ENCODE measurements around the gene TJP3. TPM values are rescaled to one million over a fixed set of nuclear protein-coding genes. Genes with fewer than 3 reads are reported as not detected.

The TJP3 gene
- total and polyA plus RNA-seq, 7 experiments from 2014 or later = 1.2 to 20.1 (median 16.1) TPM

GRCh38 chr19:3782330-3782729, 74.1 kb downstream of the TJP3 start:
- no peak overlapping the region for H3K27ac ChIP-seq (ENCODE audit: low read depth, low read length)
- peak overlapping the region in 2 of 9 donors; percentile 5 to 49 for H3K27ac Mint-ChIP-seq
- POLR2A ChIA-PET = no interaction called here

GRCh38 chr19:3782903-3783302, 74.7 kb downstream of the TJP3 start:
- POLR2A ChIA-PET = no interaction called here
- H3K27me3 ChIP-seq (ENCODE audit: control insufficient read depth in 2 of 2, insufficient read depth in 2 of 2, low read length in 2 of 2) = no peaks in the 10 kb centered on the region
- no peaks in the 10 kb centered on the region for H3K4me1 ChIP-seq (ENCODE audit: control insufficient read depth in 2 of 2, insufficient read depth in 2 of 2, low read length in 2 of 2)
- no peak overlapping the region for H3K4me3 ChIP-seq (ENCODE audit: low read length)
- no peak for DNase-seq
- no peak overlapping the region for H3K27ac Mint-ChIP-seq
- no peak for ATAC-seq
- H3K9me3 ChIP-seq (ENCODE audit: control insufficient read depth in 2 of 3, low read length in 3 of 3) = peaks cover 0 to 22% (median 11%) of the 10 kb centered on the region in 3 experiments
- H3K27ac ChIP-seq (ENCODE audit: low read depth, low read length) = no peak overlapping the region
- no peak overlapping the region for H3K4me3 Mint-ChIP-seq
- intact Hi-C loops (cut with micrococcal nuclease) = loop anchor here (1.0 to 5.0 kb wide), 2 partner anchors 39 kb away; no protein-coding TSS in a partner anchor
- peaks cover 0 to 4% (median 0%) of the 10 kb centered on the region in 3 experiments for H3K36me3 ChIP-seq (ENCODE audit: control insufficient read depth in 2 of 3, insufficient read depth in 3 of 3, low read length in 3 of 3)
- CTCF ChIA-PET = no interaction called here
- peaks cover 0 to 18% (median 0%) of the 10 kb centered on the region in 5 donors for H3K27me3 Mint-ChIP-seq
- H3K4me1 Mint-ChIP-seq = peaks cover 0 to 18% (median 6%) of the 10 kb centered on the region in 7 donors
- peaks cover 5 to 21% (median 20%) of the 10 kb centered on the region in 5 donors for H3K36me3 Mint-ChIP-seq
- peaks cover 0 to 22% (median 15%) of the 10 kb centered on the region in 11 donors for H3K9me3 Mint-ChIP-seq

More at GRCh38 chr19:3782330-3782729, 74.1 kb downstream of the TJP3 start:
- CTCF ChIA-PET = no interaction called here
- H3K4me3 Mint-ChIP-seq = peak overlapping the region in 4 of 10 donors; percentile 6 to 68 (median 32)
- Histone ChIP-seq H3K4me3 (ENCODE audit: low read length) (no peak overlapping the region), H3K4me1 (ENCODE audit: control insufficient read depth in 2 of 2, insufficient read depth in 2 of 2, low read length in 2 of 2) (no peaks in the 10 kb centered on the region), H3K9me3 (ENCODE audit: control insufficient read depth in 2 of 3, low read length in 3 of 3) (peaks cover 0 to 22% (median 11%) of the 10 kb centered on the region in 3 experiments), H3K36me3 (ENCODE audit: control insufficient read depth in 2 of 3, insufficient read depth in 3 of 3, low read length in 3 of 3) (peaks cover 0 to 4% (median 0%) of the 10 kb centered on the region in 3 experiments), H3K27me3 (ENCODE audit: control insufficient read depth in 2 of 2, insufficient read depth in 2 of 2, low read length in 2 of 2) (no peaks in the 10 kb centered on the region)
- peaks cover 0 to 22% (median 15%) of the 10 kb centered on the region in 11 donors for H3K9me3 Mint-ChIP-seq
- ATAC-seq = no peak
- H3K27me3 Mint-ChIP-seq = peaks cover 0 to 18% (median 0%) of the 10 kb centered on the region in 5 donors
- peaks cover 5 to 21% (median 20%) of the 10 kb centered on the region in 5 donors for H3K36me3 Mint-ChIP-seq
- H3K4me1 Mint-ChIP-seq = peaks cover 0 to 18% (median 6%) of the 10 kb centered on the region in 7 donors
- intact Hi-C loops (cut with micrococcal nuclease) = loop anchor here in 1 of 2 donors (5.0 kb wide), 1 partner anchor 40 kb away; no protein-coding TSS in a partner anchor
- no peak for DNase-seq

DNA sequence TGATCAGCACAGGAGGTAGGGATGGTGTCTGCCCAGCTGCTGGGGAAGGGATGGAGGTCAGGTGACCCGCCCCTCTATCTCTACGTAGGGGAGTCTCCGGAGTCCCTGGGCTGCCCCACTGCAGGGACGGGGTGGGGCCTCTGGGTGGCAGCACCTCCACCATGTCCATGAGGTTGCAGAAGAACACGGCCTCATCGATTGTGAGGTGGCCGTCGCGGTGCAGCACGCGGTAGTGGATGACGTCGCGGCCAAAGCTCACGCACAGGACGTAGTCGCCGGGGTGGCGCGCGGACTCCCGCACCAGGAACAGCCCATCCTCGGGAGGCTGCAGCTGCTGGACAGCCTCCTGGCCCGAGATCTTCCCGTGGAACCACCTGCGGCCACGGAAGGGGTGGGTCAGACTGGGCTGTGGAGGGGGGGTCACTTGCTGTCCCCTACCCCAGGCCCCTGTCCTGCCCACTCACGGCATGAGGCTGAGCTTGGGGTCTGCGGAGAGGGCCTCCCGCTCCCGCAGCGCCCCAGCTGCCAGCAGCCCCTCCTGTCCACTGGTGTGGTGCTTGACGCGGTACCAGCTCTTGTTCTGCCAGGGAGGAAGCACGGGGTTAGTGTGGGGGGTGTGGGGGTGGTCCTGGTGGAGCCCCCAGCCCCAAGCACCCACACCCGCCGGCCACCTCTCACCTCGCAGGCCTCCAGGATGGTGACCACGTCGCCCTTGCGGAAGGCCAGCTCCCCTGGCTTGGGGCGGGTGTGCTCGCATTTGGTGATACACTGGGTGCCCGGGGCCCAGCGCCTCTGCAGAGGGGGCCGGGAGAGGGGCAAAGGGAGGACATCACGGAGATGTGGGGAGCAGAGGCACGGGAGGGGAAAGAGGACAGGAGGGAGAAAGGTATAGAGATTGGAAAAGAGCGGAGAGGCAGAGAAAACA, 75.7 kb downstream of the TJP3 start:
- H3K4me3 ChIP-seq (ENCODE audit: low read length) = no peak overlapping the region
- H3K4me3 Mint-ChIP-seq = peak overlapping the region; percentile 23 to 88 (median 82)
- CTCF ChIA-PET = interaction anchor here (1.4 kb wide), 1 partner anchor 14 kb away, joined by 3 read pairs; no protein-coding TSS in a partner anchor
- H3K36me3 ChIP-seq (ENCODE audit: control insufficient read depth in 2 of 3, insufficient read depth in 3 of 3, low read length in 3 of 3) = peaks cover 0 to 4% (median 0%) of the 10 kb centered on the region in 3 experiments
- intact Hi-C loops (cut with micrococcal nuclease) = loop anchor here (1.0 to 5.0 kb wide), 2 partner anchors 38 kb away; no protein-coding TSS in a partner anchor
- H3K4me1 Mint-ChIP-seq = peaks cover 0 to 18% (median 8%) of the 10 kb centered on the region in 7 donors
- peaks cover 0 to 18% (median 0%) of the 10 kb centered on the region in 5 donors for H3K27me3 Mint-ChIP-seq
- no peak overlapping the region for H3K27ac ChIP-seq (ENCODE audit: low read depth, low read length)
- peak overlapping the region in 1 of 9 donors; percentile 50 for H3K27ac Mint-ChIP-seq
- DNase-seq (peak in 5 of 9 donors; percentile 31 to 43 (median 38)), ATAC-seq (peak; percentile 66)
- peaks cover 0 to 22% (median 11%) of the 10 kb centered on the region in 3 experiments for H3K9me3 ChIP-seq (ENCODE audit: control insufficient read depth in 2 of 3, low read length in 3 of 3)
- no peaks in the 10 kb centered on the region for H3K27me3 ChIP-seq (ENCODE audit: control insufficient read depth in 2 of 2, insufficient read depth in 2 of 2, low read length in 2 of 2)
- no peaks in the 10 kb centered on the region for H3K4me1 ChIP-seq (ENCODE audit: control insufficient read depth in 2 of 2, insufficient read depth in 2 of 2, low read length in 2 of 2)
- peaks cover 0 to 22% (median 15%) of the 10 kb centered on the region in 11 donors for H3K9me3 Mint-ChIP-seq
- H3K36me3 Mint-ChIP-seq = peaks cover 5 to 21% (median 20%) of the 10 kb centered on the region in 5 donors
- POLR2A ChIA-PET = interaction anchor here (0.6 to 1.5 kb wide), 2 partner anchors 21 to 612 kb away, joined by 3 to 4 read pairs; no protein-coding TSS in a partner anchor

GRCh38 chr19:3784607-3785450, 76.6 kb downstream of the TJP3 start:
- no peak for ATAC-seq
- DNase-seq = no peak
- H3K4me3 ChIP-seq (ENCODE audit: low read length) = peak overlapping the region; percentile 63
- ChIA-PET CTCF (interaction anchor here (1.4 kb wide), 1 partner anchor 15 kb away, joined by 3 read pairs; no protein-coding TSS in a partner anchor), POLR2A (interaction anchor here (0.6 to 1.5 kb wide), 2 partner anchors 22 to 613 kb away, joined by 3 to 4 read pairs; no protein-coding TSS in a partner anchor)
- Mint-ChIP-seq H3K4me3 (peak overlapping the region; percentile 43 to 88 (median 82)), H3K27me3 (peaks cover 0 to 21% (median 0%) of the 10 kb centered on the region in 5 donors), H3K36me3 (peaks cover 5 to 21% (median 20%) of the 10 kb centered on the region in 5 donors), H3K27ac (peak overlapping the region in 1 of 9 donors; percentile 50), H3K9me3 (peaks cover 0 to 22% (median 15%) of the 10 kb centered on the region in 11 donors), H3K4me1 (peaks cover 0 to 18% (median 8%) of the 10 kb centered on the region in 7 donors)
- intact Hi-C loops (cut with micrococcal nuclease) = loop anchor here in 1 of 2 donors (5.0 kb wide), 1 partner anchor 37 kb away; no protein-coding TSS in a partner anchor
- no peak overlapping the region for H3K27ac ChIP-seq (ENCODE audit: low read depth, low read length)
- H3K36me3 ChIP-seq (ENCODE audit: control insufficient read depth in 2 of 3, insufficient read depth in 3 of 3, low read length in 3 of 3) = peaks cover 0 to 4% (median 0%) of the 10 kb centered on the region in 3 experiments
- peaks cover 0 to under 1% of the 10 kb centered on the region in 2 donors for H3K4me1 ChIP-seq (ENCODE audit: control insufficient read depth in 2 of 2, insufficient read depth in 2 of 2, low read length in 2 of 2)
- H3K9me3 ChIP-seq (ENCODE audit: control insufficient read depth in 2 of 3, low read length in 3 of 3) = peaks cover 0 to 22% (median 11%) of the 10 kb centered on the region in 3 experiments
- H3K27me3 ChIP-seq (ENCODE audit: control insufficient read depth in 2 of 2, insufficient read depth in 2 of 2, low read length in 2 of 2) = no peaks in the 10 kb centered on the region

DNA sequence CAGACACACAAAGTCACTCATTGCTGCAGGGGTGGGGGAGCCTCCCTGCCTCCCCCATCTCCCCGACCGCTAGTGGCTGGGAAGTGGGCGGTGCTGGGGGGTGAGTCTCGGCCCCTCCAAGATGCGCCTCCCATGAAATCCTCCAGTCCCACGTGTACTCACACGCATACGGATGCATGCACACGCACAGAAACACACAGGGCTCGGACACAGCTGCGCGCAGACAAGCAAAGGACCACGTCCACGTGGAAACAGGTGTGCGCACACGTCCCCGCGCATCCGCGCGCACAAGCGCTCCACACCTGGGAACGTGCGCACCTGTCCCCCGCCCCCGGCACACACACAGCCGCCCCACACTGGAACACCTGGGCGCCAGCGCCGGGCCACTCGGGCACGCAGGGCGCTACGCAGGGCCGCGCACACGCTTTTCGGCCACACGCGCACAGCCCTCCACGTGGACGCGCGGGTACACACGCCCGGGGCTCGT, 77.3 kb downstream of the TJP3 start:
- Mint-ChIP-seq H3K4me3 (peak overlapping the region; percentile 74 to 88 (median 82)), H3K27ac (no peak overlapping the region), H3K27me3 (peaks cover 0 to 26% (median 0%) of the 10 kb centered on the region in 5 donors), H3K4me1 (peaks cover 0 to 18% (median 12%) of the 10 kb centered on the region in 7 donors), H3K36me3 (peaks cover 5 to 21% (median 20%) of the 10 kb centered on the region in 5 donors), H3K9me3 (peaks cover 0 to 22% (median 15%) of the 10 kb centered on the region in 11 donors)
- Histone ChIP-seq H3K4me3 (ENCODE audit: low read length) (peak overlapping the region; percentile 63), H3K27me3 (ENCODE audit: control insufficient read depth in 2 of 2, insufficient read depth in 2 of 2, low read length in 2 of 2) (no peaks in the 10 kb centered on the region), H3K27ac (ENCODE audit: low read depth, low read length) (no peak overlapping the region), H3K36me3 (ENCODE audit: control insufficient read depth in 2 of 3, insufficient read depth in 3 of 3, low read length in 3 of 3) (peaks cover 0 to 4% (median 0%) of the 10 kb centered on the region in 3 experiments), H3K9me3 (ENCODE audit: control insufficient read depth in 2 of 3, low read length in 3 of 3) (peaks cover 0 to 22% (median 11%) of the 10 kb centered on the region in 3 experiments), H3K4me1 (ENCODE audit: control insufficient read depth in 2 of 2, insufficient read depth in 2 of 2, low read length in 2 of 2) (peaks cover 0 to 4% of the 10 kb centered on the region in 2 donors)
- peak in 4 of 9 donors; percentile 22 to 24 (median 23) for DNase-seq
- POLR2A ChIA-PET = no interaction called here
- CTCF ChIA-PET = no interaction called here
- intact Hi-C loops (cut with micrococcal nuclease) = no loop called here
- ATAC-seq = no peak

Measured in naive thymus-derived CD4-positive, alpha-beta T cell (primary cell).